ENCODE data around the gene TSHR.

Gene TSHR

GRCh38 chr14:81172353-81172752, 216.9 kb downstream of the TSHR start:
- TF ChIP-seq CTCF (IDR thresholded peaks at IDR 0.05; ENCODE audit: low read depth, low read length): no peak
- H3K4me3 ChIP-seq (ENCODE audit: low read depth, low read length): no peak overlapping the region

GRCh38 chr14:81172881-81173280, 217.5 kb downstream of the TSHR start:
- TF ChIP-seq CTCF (IDR thresholded peaks at IDR 0.05; ENCODE audit: low read depth, low read length): no peak
- no peak overlapping the region for H3K4me3 ChIP-seq (ENCODE audit: low read depth, low read length)

- no peak for TF ChIP-seq CTCF (IDR thresholded peaks at IDR 0.05; ENCODE audit: low read depth, low read length)
- H3K4me3 ChIP-seq (ENCODE audit: low read depth, low read length): no peak overlapping the region
These were observed 220.8 kb downstream of the TSHR start for GRCh38 chr14:81176241-81176640.

GRCh38 chr14:81177225-81177624, 221.8 kb downstream of the TSHR start:
- no peak for TF ChIP-seq CTCF (IDR thresholded peaks at IDR 0.05; ENCODE audit: low read depth, low read length)
- no peak overlapping the region for H3K4me3 ChIP-seq (ENCODE audit: low read depth, low read length)

- no peak for TF ChIP-seq CTCF (IDR thresholded peaks at IDR 0.05; ENCODE audit: low read depth, low read length)
- H3K4me3 ChIP-seq (ENCODE audit: low read depth, low read length): no peak overlapping the region
These were observed 222.6 kb downstream of the TSHR start for GRCh38 chr14:81178063-81178462.

GRCh38 chr14:81179631-81180030, 224.2 kb downstream of the TSHR start:
- H3K4me3 ChIP-seq (ENCODE audit: low read depth, low read length): no peak overlapping the region
- no peak for TF ChIP-seq CTCF (IDR thresholded peaks at IDR 0.05; ENCODE audit: low read depth, low read length)

GRCh38 chr14:81187832-81188522, 232.6 kb downstream of the TSHR start:
- H3K4me3 ChIP-seq (ENCODE audit: low read depth, low read length): no peak overlapping the region
- TF ChIP-seq CTCF (IDR thresholded peaks at IDR 0.05; ENCODE audit: low read depth, low read length): no peak
